WERI-Rb-1 (cell line): Measurements from ENCODE around the gene MAP2K6.

Source experiments
- DNase-seq: peaks from one replicate; pipeline ENCODE4 v3.0.0-alpha.2; 2020
- H3K27ac ChIP-seq: fragments of 250-450 bp; sonication (Bioruptor Pico); 2 replicates; pipeline ENCODE4 v1.5.1; 2020; ENCODE audit warnings: mild to moderate bottlenecking, moderate library complexity
- H3K27me3 ChIP-seq: fragments of 250-450 bp; sonication (Bioruptor Pico); 2 replicates; pipeline ENCODE4 v1.5.1; 2021; ENCODE audit warnings: mild to moderate bottlenecking, low read depth, moderate library complexity; ENCODE audit not compliant: insufficient read depth, severe bottlenecking
- H3K36me3 ChIP-seq: fragments of 250-450 bp; sonication (Bioruptor Pico); 2 replicates; pipeline ENCODE4 v1.5.1; 2020; ENCODE audit warnings: mild to moderate bottlenecking, moderate library complexity
- H3K4me3 ChIP-seq: 2 replicates; pipeline ENCODE4 v1.5.1; 2011; ENCODE audit warnings: low read depth, mild to moderate bottlenecking, control low read depth, low read length
- H3K9me3 ChIP-seq: fragments of 250-450 bp; sonication (Bioruptor Pico); 2 replicates; pipeline ENCODE4 v1.5.1; 2021; ENCODE audit warnings: mild to moderate bottlenecking, moderate library complexity; ENCODE audit not compliant: severe bottlenecking
- TF ChIP-seq, protein P1 (sequence below): IDR thresholded peaks from 2 replicates; pipeline ENCODE4 v1.5.1; 2011; ENCODE audit warnings: low read depth, mild to moderate bottlenecking, control low read depth, inconsistent platforms, low read length

MAP2K6 gene

DNA sequence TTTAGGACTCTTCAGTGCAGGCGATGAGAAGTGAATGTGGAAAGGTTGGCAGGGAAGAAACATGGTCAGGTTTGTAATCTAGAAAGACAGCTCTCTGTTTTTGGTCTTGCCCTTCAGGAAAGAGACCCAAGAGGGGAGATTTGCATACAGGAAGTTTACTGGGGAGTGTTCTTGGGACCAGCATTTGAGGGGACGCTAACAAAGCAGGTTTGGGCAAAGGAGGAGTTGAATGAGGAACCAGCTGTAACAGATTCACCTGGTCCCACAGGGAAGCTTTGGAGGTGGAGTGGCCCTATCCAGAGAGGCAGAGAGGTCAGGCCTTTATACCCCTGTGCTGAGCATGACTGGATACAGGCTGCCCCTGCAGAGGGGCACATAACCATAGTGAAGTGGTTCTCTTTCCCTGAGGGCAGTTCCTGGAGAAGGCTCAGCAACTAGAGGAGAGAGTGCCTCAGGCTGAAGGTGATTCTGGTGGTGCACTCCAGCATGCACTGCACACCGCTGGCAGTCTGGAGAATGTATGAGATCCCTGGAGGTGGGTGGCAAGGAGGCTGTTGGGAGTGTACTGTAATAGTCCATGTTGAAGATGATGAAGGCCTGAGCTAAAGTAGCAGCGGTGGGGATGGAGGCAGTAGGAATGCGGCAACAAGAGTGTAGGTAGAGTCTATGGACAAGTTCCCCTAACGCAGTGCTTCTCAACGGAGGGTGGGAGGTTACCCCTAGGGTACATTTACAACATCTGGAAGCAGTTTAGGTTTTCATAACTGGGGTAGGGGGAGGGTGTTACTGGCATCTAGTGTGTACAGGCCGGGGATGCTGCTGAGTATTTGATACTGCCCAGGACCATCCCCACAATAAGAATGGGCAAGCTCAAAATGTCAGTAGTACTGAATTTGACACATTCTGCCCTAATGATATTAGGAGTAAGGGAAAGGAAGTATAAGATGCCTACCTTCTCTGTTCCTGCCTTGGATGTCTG, 37.2 kb downstream of the MAP2K6 start:
- DNase-seq, result no peak
- H3K9me3 ChIP-seq, result no peaks in the 10 kb centered on the region
- no peak overlapping the region for H3K27ac ChIP-seq
- no peak overlapping the region for H3K4me3 ChIP-seq
- TF ChIP-seq, protein P1, sequence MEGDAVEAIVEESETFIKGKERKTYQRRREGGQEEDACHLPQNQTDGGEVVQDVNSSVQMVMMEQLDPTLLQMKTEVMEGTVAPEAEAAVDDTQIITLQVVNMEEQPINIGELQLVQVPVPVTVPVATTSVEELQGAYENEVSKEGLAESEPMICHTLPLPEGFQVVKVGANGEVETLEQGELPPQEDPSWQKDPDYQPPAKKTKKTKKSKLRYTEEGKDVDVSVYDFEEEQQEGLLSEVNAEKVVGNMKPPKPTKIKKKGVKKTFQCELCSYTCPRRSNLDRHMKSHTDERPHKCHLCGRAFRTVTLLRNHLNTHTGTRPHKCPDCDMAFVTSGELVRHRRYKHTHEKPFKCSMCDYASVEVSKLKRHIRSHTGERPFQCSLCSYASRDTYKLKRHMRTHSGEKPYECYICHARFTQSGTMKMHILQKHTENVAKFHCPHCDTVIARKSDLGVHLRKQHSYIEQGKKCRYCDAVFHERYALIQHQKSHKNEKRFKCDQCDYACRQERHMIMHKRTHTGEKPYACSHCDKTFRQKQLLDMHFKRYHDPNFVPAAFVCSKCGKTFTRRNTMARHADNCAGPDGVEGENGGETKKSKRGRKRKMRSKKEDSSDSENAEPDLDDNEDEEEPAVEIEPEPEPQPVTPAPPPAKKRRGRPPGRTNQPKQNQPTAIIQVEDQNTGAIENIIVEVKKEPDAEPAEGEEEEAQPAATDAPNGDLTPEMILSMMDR, result no peak
- no peaks in the 10 kb centered on the region for H3K27me3 ChIP-seq
- no peaks in the 10 kb centered on the region for H3K36me3 ChIP-seq

DNA sequence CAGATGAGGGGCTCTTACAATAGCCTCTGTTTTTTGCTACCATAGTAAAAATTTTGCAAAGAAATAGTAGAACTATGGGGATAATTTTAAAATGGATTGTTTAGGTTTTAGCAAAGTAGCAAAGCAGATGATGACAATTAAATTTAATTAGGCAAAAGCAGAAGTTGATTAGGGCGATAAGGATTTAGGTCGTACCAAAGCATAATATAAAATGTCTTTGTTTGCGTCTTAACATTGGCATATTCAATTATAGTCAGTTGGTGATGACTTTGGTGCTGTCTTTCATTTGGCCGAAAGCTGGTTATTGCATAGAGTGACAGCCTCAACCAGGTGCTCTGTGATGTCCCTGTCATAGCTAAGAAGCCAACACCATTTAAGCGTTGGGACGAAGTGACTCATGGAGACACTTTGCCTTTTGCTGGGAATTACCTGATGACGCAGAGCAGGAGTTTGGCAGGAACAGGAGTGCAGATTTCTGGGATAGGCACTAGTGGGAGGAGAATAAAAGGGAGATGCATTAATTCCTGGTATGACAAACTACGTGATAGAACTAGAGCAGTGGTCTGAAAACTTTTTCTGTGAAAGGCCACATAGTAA, 38.3 kb downstream of the MAP2K6 start:
- no peaks in the 10 kb centered on the region for H3K9me3 ChIP-seq
- no peak for DNase-seq
- H3K27ac ChIP-seq, result no peak overlapping the region
- TF ChIP-seq, protein P1, result no peak
- no peak overlapping the region for H3K4me3 ChIP-seq
- H3K27me3 ChIP-seq, result no peaks in the 10 kb centered on the region
- H3K36me3 ChIP-seq, result no peaks in the 10 kb centered on the region

DNA sequence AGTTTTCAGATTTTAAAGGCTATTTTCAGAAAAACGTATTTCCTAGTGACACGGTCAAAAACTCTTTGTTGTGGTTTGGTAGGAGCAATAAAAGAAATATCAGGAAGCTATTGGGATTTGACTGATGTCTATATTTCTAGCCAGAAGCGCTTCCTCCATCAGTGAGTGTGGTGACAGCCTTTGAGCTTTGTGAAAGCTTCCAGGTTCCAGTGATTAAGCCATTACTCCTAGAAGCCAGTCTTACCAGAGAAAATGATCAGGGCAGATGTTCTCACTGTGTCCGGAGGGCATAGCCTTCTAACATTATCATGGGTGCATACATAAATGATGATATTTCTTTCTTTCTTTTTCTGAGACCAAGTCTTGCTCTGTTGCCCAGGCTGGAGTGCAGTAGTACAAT, 39.6 kb downstream of the MAP2K6 start:
- Histone ChIP-seq H3K4me3 (no peak overlapping the region), H3K27ac (no peak overlapping the region), H3K27me3 (no peaks in the 10 kb centered on the region), H3K9me3 (no peaks in the 10 kb centered on the region), H3K36me3 (no peaks in the 10 kb centered on the region)
- TF ChIP-seq, protein P1, result no peak
- no peak for DNase-seq

DNA sequence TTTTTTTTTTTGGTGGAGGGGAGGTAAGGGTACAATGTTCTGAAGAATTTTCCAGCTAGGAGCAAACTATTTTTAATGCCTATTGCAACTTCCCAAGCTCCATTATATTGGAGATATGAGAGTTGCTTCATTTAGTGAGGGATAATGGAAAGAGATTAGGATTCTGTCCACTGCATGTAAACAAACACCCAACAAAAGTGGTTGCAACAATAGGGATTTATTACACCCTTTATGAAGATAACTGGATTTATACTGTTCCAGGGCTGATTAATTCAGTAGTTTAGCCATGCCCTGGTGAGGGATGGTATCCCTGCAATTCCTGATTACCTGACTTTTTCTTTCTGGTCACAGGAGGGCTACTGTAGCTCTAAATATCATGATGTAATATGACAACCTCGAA, 40.5 kb downstream of the MAP2K6 start:
- Histone ChIP-seq H3K27me3 (no peaks in the 10 kb centered on the region), H3K4me3 (no peak overlapping the region), H3K36me3 (no peaks in the 10 kb centered on the region), H3K9me3 (no peaks in the 10 kb centered on the region), H3K27ac (no peak overlapping the region)
- TF ChIP-seq, protein P1, result no peak
- DNase-seq, result no peak

DNA sequence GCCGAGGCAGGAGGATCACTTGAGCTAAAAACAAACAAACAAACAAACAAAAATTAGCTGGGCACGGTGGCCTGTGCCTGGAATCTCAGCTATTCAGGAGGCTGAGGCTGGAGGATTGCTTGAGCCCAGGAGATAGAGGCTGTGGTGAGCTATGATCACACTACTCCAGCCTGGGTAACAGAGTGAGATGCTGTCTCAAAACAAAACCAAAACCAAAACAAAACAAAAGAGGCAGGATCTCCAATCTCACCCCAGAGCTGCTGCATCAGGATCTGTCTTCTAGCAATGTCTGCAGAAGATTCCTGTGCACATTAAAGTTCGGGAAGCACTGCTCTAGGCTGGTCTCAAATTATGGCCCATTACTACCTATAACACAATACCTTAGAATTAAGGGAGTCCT, 43.1 kb downstream of the MAP2K6 start:
- no peak overlapping the region for H3K4me3 ChIP-seq
- no peaks in the 10 kb centered on the region for H3K36me3 ChIP-seq
- H3K9me3 ChIP-seq, result no peaks in the 10 kb centered on the region
- TF ChIP-seq, protein P1, result no peak
- no peak for DNase-seq
- no peak overlapping the region for H3K27ac ChIP-seq
- no peaks in the 10 kb centered on the region for H3K27me3 ChIP-seq
